HG03521 (cell line): ENCODE data around the gene NFKB1.
A peak's percentile ranks its signal among the peaks of the same experiment; 100 is the strongest.
"Not testable (repeated sequence)": the region's sequence is repeated elsewhere in the genome, so short reads cannot be mapped to it uniquely, and the experiment has no call there.

Experiments used
- ATAC-seq: cut with Tn5 transposase; IDR thresholded peaks from one replicate; pipeline ENCODE4 v1.9.1; 2021; ENCODE audit warnings: mild to moderate bottlenecking, moderate library complexity; ENCODE audit not compliant: unreplicated experiment

Gene NFKB1

GRCh38 chr4:102560571-102561341 lies 59.6 kb downstream of the NFKB1 start:
- no peak for ATAC-seq

- ATAC-seq, result no peak
Observed at GRCh38 chr4:102563000-102563399, 61.8 kb downstream of the NFKB1 start.

DNA sequence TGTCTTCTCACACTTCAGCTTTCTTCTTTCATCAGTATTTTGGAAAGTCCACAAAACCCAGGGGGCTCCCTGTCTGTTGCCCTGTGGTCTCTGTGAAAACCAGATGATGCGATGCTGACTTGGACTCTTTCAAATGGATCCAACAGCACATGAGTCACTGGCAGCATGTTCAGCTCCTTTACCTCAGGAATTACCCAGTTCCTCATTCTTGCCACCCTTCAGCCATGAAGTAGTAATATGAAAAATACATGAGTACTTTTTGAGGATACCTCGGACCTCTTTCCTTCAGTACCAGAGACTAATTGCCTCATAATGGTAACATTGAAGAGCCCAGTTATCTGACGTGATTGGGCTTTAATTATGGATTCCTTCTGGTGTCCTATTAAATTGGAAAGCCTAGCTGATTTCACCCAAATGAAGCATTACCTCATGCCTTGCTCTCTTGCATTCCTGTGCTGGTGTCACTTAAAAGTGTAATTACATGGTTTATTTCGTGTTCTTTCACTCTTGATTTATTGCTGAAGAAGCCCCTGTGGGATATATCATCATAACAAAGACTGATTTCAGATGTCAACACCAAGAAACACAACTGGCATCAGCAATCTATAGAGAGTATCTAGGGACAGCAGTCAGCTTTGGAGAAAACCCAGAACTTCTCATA lies 63.4 kb downstream of the NFKB1 start:
- peak; percentile 87 for ATAC-seq

- ATAC-seq, result no peak
Observed at GRCh38 chr4:102565696-102566095, 64.5 kb downstream of the NFKB1 start.

GRCh38 chr4:102566426-102566825 lies 65.3 kb downstream of the NFKB1 start:
- no peak for ATAC-seq

- no peak for ATAC-seq
Observed at GRCh38 chr4:102567427-102567826, 66.3 kb downstream of the NFKB1 start.

DNA sequence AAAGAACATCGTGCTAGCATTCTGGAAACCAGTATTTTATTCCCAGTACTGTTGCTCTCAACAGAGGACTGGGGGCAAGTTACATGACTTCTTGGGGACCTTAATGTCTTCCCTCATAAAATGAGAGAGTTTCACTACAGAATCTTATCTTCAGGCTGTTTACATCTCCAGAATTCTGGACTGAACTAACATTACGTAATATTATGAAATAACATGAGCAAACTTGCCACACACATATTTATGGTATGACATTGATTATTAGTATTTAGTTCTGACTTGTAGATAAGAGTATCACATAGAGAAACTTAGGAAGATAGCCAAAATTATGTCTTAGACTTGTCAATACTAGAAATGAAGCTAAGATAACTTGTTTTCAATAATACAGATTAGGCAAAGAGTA lies 68.0 kb downstream of the NFKB1 start:
- ATAC-seq, result no peak

DNA sequence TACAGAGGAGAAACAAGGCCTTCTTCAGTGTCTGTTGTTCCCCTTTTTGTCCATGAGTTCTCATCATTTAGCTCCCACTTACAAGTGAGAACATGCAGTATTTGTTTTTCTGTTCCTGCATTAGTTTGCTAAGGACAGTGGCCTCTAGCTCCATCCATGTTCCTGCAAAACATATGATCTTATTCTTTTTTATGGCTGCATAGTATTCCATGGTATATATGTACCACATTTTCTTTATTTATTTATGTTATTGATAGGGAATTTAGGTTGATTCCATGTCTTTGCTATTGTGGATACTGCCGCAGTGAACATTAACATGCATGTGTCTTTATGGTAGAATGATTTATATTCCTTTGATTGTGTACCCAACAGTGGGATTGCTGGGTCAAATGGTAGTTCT lies 69.1 kb downstream of the NFKB1 start:
- ATAC-seq, result not testable (repeated sequence)

- no peak for ATAC-seq
Observed at GRCh38 chr4:102572452-102572851, 71.3 kb downstream of the NFKB1 start.

DNA sequence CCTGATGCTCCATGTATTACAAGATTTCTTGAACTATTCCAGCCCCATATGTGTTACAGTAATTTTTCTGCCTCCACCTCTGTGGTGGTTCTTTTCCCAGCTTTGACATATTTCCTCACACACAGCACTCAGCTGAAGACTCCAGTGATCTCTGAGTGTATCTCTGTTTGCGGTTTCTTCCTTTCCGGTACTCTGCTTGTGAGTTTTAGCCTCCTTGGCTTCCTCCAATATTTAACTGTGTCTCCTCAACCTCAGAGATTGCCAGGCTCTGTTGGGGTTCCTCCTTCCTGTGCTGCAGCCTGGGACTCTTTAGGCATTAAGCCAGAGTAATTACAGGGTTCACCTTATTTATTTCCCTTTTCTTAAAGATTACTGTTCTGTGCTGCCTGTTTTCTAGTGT lies 73.2 kb downstream of the NFKB1 start:
- ATAC-seq, result no peak

DNA sequence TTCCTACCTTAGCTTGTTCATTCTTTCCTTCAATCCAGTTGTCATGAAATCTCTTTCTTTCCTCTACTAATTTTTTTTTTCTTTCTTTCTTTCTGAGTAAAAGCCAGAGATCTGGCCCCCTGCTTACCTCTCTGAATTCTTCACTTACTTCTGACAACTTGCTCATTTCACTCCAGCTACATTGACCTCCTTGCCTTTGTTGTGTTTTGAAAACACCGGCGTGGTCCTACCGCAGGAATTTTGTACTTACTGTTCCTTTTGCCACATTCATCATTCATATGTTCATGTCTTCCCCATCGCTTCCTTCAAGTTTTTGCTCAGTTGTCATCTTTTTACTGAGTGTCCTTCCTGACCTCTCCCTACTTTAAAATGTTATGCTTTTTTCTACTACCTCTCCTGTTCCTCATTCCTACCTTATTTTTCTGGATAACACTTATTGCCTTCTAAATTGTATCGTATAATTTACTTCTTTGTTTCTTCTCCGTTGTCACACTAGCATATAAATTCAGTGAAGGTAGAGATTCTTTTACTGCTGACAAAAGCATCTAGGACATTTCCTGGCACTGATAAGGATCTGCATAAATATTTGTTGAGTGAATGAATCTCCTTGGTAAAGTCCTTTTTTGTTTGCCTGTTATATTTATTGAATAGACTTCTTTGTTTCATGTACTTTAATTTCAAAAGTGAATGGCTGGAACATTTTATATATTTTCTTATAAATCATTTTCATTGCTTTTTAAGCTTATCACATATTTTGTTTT lies 74.4 kb downstream of the NFKB1 start:
- ATAC-seq, result no peak

- ATAC-seq, result no peak
Observed at GRCh38 chr4:102578270-102578669, 77.1 kb downstream of the NFKB1 start.

- no peak for ATAC-seq
Observed at GRCh38 chr4:102578819-102579218, 77.7 kb downstream of the NFKB1 start.

DNA sequence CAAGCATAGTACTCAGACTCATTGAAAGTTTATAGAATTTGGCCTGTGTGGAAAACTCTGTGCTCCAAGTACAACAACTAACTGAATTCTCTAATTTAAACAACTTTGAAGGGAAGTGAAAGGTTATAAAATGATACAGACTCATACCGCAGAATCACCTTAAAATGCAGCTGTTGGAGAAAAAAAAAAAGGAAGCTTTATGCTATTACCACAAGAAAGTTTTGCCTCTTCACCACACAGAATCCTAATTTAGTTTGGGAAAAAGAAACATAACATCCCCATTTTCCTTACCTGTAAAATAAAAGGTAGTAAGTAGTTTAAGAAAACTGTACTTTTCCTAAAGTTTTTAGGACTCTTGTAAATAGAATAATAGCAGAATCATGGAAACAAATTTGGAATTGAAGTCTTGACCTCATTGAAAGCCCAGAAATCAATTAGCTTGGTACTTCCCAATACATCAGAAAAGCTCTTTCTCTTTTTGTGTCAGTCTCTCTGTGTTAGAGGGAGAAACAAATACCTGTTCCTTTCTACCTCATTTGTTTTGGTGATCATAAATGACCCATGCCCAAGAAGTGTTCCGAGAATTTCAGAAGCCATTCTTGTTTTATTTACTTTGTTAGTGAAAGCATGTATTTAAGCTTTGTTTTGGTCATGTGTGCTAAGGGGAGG lies 78.8 kb downstream of the NFKB1 start:
- ATAC-seq, result no peak

- no peak for ATAC-seq
Observed at GRCh38 chr4:102580463-102580842, 79.3 kb downstream of the NFKB1 start.

- no peak for ATAC-seq
Observed at GRCh38 chr4:102584091-102584490, 82.9 kb downstream of the NFKB1 start.

DNA sequence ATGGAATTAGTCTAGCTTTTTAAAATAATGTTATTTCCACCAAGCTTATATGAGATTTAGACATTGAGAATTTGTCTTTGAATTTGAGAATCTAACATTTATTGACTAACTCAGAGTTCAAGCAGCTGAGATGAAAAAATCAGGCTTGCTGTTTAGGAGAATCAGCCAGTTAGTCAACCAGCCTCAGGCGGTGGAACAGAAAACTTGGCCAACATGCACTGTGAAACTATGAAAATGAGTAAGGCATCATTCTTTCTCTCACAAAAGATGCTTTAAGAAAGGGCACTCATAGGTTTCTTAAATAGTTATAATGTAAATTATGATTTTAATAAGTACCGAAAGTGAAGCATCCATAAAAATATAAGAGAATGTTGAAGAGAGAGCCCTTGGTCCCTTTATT lies 84.2 kb downstream of the NFKB1 start:
- no peak for ATAC-seq

DNA sequence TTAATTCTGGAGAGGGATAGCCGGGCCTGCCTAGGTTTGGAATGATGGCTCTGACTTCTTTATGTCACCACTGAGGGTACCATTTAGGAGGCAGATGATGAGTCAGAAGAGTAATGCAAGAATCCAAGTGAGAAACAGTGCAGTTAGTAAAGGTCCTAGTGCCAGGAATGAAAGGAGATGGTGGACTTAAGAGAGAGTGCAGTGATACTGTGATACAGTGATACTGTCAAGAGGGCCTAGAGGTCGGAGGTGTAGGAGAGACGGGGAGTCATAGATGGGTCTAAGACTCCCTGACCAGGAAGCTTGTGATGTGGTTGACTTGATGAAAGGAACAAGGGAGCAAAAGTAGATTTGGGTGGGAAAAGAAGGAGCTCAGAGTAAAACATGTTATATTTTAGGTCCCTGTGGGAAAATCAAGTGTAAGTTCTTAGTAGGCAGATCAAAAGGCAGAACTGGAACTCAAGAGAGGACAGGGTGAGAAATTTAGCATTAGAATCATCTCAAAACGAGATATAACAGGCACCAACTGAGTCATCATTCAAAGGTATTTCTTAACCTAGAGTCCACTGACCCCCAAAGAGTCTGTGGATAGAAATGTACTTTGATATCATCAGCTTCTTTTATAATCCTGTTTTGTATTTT lies 85.0 kb downstream of the NFKB1 start:
- no peak for ATAC-seq

DNA sequence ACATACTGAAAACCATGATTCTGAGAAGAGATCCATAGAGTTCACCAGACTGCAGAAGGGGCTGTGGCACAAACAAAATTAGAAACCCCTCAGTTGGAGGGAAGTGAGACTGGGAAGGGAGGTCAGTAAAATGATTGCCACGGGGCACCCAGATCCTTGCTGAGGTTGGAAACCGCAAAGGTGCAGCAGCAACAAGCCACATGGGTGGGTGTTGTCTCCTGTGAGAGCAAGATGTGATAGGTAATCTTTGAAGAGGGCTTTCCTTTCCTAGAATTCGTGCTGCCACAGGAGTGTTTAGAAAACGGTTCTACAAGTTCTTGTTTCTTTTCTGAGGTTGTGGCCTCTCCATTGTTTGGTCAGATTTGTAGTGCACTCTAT lies 85.5 kb downstream of the NFKB1 start:
- ATAC-seq, result no peak

DNA sequence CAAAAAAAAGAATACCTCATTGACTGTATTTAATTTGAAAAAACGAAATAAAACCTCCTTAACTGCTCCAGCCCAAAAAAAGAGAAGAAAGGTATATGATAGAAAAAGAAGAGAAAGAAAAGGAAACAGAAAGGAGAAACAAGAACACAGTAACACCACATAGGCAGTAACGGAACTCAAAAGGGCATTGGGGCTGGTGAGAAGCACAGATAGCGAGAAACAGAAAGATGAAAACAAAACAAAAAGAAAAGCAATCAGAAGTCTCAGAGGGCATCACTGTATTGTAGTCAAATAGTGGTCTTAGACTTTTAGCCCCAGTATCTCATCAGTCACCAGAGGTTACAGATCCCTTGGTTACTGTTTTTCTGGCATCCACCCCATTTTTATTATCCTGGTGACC lies 88.6 kb downstream of the NFKB1 start:
- no peak for ATAC-seq

DNA sequence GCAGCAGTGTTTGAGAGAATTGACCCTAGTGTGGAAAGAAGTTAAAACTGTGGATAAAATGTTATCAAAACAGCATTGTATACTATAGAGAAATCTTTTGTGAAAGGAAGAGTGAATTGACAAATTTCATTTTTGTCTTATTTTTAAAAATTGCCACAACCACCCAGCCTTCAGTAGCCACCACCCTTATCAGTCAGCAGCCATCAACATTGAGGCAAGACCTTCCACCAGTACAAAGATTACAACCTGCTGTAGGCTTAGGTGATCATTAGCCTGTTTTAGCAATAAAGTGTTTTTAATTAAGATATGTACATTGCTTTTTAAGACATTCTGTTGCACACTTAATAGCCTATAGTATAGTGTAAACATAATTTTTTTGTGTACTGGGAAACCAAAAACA lies 91.1 kb downstream of the NFKB1 start:
- no peak for ATAC-seq
